Measurements from ENCODE around the gene KCNN1. TPM values are rescaled to one million over a fixed set of nuclear protein-coding genes. Genes with fewer than 3 reads are reported as not detected.
A peak's percentile ranks its signal among the peaks of the same experiment; 100 is the strongest.

The KCNN1 gene
- total and polyA plus RNA-seq, 2 of the 4 experiments (the other 2 are of a cell fraction) = 0.09 TPM; not detected in 1

GRCh38 chr19:18014197-18014596 is 47.3 kb downstream of the KCNN1 start:
- H3K9ac ChIP-seq (ENCODE audit: low read depth, low read length) = no peak overlapping the region
- no peaks in the 10 kb centered on the region for H3K27me3 ChIP-seq (ENCODE audit: control insufficient read depth, insufficient read depth, low read length)
- no peak overlapping the region for H3K4ac ChIP-seq (ENCODE audit: low read depth, low read length)
- no peak overlapping the region for H4K8ac ChIP-seq (ENCODE audit: low read depth in 2 of 2, low read length in 2 of 2)
- intact Hi-C loops (cut with micrococcal nuclease) (no loop called here), in situ Hi-C loops (cut with MboI; ENCODE audit: low sequenced_read_pairs) (no loop called here), dilution Hi-C loops (cut with HindIII; ENCODE audit: low sequenced_read_pairs, unreplicated experiment) (no loop called here)
- H2BK120ac ChIP-seq (ENCODE audit: low read depth, low read length) = no peak overlapping the region
- ChIA-PET POLR2A (ENCODE audit: unreplicated experiment) (no interaction called here), CTCF (interaction anchor here (0.6 to 0.7 kb wide), 2 partner anchors 629 to 1024 kb away, joined by 3 read pairs; no protein-coding TSS in a partner anchor)
- no peak overlapping the region for H4K91ac ChIP-seq (ENCODE audit: insufficient read depth, low read depth, low read length)
- peaks cover 23% of the 10 kb centered on the region for H3K36me3 ChIP-seq (ENCODE audit: control insufficient read depth, insufficient read depth, low read length)
- no peaks in the 10 kb centered on the region for H3K79me1 ChIP-seq (ENCODE audit: low read depth in 1 of 2, low read length in 2 of 2)
- H3K14ac ChIP-seq (replicated peaks; ENCODE audit: low read depth, low read length) = no peak overlapping the region
- no peak overlapping the region for H3K4me3 ChIP-seq (ENCODE audit: insufficient read depth, low read depth, low read length)
- WGBS, 2 experiments (ENCODE audit: extremely low coverage in 2 of 2, insufficient read length in 1 of 2) = 96% methylated on average over 3 of the region's 6 CpGs; no CpG with 5 or more reads in 1 of the 2 experiments
- no peak overlapping the region for H3K4me2 ChIP-seq (ENCODE audit: low read depth, low read length)
- peaks cover 2% of the 10 kb centered on the region; the same call in 1 of the 2 replicates for H3K4me1 ChIP-seq (ENCODE audit: control insufficient read depth, insufficient read depth, low read length)
- H2BK15ac ChIP-seq (ENCODE audit: low read depth, low read length) = no peak overlapping the region
- H3K27ac ChIP-seq (ENCODE audit: insufficient read depth, low read length) = no peak overlapping the region
- no peak overlapping the region for H2BK5ac ChIP-seq (ENCODE audit: low read depth, low read length, poor library complexity, severe bottlenecking)
- H3K9me1 ChIP-seq (ENCODE audit: insufficient read depth, low read length) = no peaks in the 10 kb centered on the region
- no peak overlapping the region for H3K18ac ChIP-seq (ENCODE audit: low read depth, low read length)
- H4K20me1 ChIP-seq (ENCODE audit: insufficient read depth, low read length) = no peaks in the 10 kb centered on the region
- H3K56ac ChIP-seq (ENCODE audit: extremely low read depth, insufficient read depth, low read length) = no peak overlapping the region
- H2AK5ac ChIP-seq (ENCODE audit: low read depth, low read length) = no peak overlapping the region
- no peak for DNase-seq
- BruUV-seq (replicated peaks) = no TSS peak
- peak overlapping the region; percentile 31 for H2AK9ac ChIP-seq (replicated peaks; ENCODE audit: low read depth, low read length, poor library complexity)
- no peak overlapping the region for H4K5ac ChIP-seq (ENCODE audit: low read depth, low read length)
- H2AFZ ChIP-seq (replicated peaks; ENCODE audit: low read length, poor library complexity) = no peak overlapping the region
- ATAC-seq (ENCODE audit: low read depth) = no peak
- H3K9me3 ChIP-seq (ENCODE audit: control insufficient read depth, insufficient read depth, low read length) = no peaks in the 10 kb centered on the region
- H3K23ac ChIP-seq (ENCODE audit: low read depth, low read length) = no peak overlapping the region
- TF ChIP-seq NFE2L2 (IDR thresholded peaks at IDR 0.05; ENCODE audit: low read depth, low read length) (no peak), ELK1 (IDR thresholded peaks at IDR 0.05; ENCODE audit: borderline replicate concordance, low read depth, low read length) (no peak), CTCF (conservative IDR thresholded peaks at IDR 0.05; ENCODE audit: low read depth, low read length) (no peak), CHD1 (IDR thresholded peaks at IDR 0.05; ENCODE audit: low read depth, low read length) (no peak), SMC3 (IDR thresholded peaks at IDR 0.05; ENCODE audit: low read depth, low read length) (no peak), RCOR1 (IDR thresholded peaks at IDR 0.05; ENCODE audit: insufficient replicate concordance, low read length) (no peak), RFX5 (IDR thresholded peaks at IDR 0.05; ENCODE audit: low read depth, low read length) (no peak), BHLHE40 (IDR thresholded peaks at IDR 0.05; ENCODE audit: low read depth, low read length) (no peak), MAFK (IDR thresholded peaks at IDR 0.05; ENCODE audit: low read depth, low read length) (no peak), POLR2A (IDR thresholded peaks at IDR 0.05; ENCODE audit: low read depth, low read length) (no peak), CEBPB (IDR thresholded peaks at IDR 0.05; ENCODE audit: low read depth, low read length) (no peak), USF2 (IDR thresholded peaks at IDR 0.05; ENCODE audit: low read depth, low read length) (no peak)
- no peak overlapping the region for H2BK20ac ChIP-seq (ENCODE audit: low read depth, low read length)

All from IMR-90 (cell line).